C4-2B (cell line): ENCODE data around the gene DENR.

ENCODE experiments used
- H3K27ac ChIP-seq: fragments of 450-650 bp; 2 replicates; pipeline ENCODE4 v1.5.1; 2017
- CTCF ChIP-seq: fragments of 450-650 bp; conservative IDR thresholded peaks from 2 replicates; pipeline ENCODE4 v1.5.1; 2017; ENCODE audit warnings: mild to moderate bottlenecking
- ZFX ChIP-seq: fragments of 450-650 bp; IDR thresholded peaks from 2 replicates; pipeline ENCODE4 v1.6.1; 2017

DENR gene

GRCh38 chr12:122732611-122733010, 20.0 kb upstream of the DENR start:
- H3K27ac ChIP-seq: no peak overlapping the region
- no peak for TF ChIP-seq ZFX

DNA sequence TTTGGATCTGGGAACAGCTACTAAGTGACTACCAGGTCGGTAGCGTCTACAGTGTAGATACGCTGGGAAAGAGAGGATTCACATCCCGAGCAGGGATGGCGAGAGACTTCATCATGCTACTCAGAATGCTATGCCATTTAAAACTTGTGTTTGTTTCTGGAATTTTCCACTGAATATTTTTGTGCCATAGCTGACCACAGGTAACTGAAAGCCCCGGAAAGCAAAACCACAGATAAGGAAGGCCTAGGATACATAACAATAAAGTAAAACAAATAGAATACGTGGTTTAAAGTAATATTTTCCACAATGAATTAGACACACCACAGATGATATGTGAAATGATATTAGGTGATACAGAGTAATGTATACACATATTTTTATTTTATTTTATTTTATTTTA, 14.1 kb upstream of the DENR start:
- no peak overlapping the region for H3K27ac ChIP-seq
- no peak for TF ChIP-seq ZFX

DNA sequence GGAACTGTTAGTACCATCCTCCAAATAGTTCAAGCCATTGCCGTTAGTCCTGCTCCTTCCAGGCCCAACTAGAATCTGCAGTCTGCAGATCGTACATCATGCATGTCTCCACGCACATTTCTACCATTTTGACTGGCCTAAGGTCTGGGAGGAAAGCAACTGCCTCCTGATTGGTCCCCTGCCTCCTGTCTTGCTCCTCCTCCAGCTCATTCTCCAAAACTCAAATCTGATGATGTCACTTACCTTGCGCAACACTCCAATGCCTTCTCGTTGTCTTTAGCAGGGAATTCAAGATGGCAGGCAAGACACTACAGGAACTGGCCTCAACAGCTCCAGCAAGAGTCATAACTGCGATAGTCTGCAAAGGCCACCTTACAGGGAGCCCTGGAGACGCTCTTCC, 12.3 kb upstream of the DENR start:
- TF ChIP-seq CTCF: no peak
- no peak overlapping the region for H3K27ac ChIP-seq

DNA sequence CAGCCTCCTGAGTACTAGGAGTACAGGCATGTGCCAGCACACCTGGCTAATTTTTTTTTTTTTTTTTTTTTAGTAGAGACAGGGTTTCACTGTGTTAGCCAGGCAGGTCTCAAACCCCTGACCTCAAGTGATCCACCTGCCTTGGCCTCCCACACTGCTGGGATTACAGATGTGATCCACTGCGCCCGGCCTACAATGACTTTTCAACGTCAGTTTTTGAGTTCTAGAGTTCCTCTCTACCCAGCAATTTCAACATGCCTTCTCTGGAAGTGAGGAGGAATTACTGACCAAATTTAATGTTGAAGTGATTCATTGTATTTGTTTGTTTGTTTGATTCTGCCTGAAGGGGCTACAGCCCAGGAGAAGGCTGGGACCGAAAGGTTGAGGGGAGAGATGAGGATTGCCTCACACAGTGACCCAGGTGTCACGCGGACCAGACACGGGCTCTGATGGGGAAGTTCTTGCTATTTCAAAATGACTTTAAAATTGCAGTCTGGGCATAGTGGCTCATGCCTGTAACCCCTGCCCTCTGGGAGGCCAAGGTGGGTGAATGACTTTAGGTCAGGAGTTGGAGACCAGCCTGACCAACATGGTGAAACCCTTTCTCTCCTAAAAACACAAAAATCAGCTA, 8.6 kb upstream of the DENR start:
- no peak for TF ChIP-seq ZFX
- TF ChIP-seq CTCF: no peak
- H3K27ac ChIP-seq: no peak overlapping the region

- TF ChIP-seq ZFX (no peak), CTCF (no peak)
- H3K27ac ChIP-seq: no peak overlapping the region
Observed at GRCh38 chr12:122747224-122748135, 5.1 kb upstream of the DENR start.

GRCh38 chr12:122749569-122750332, 2.9 kb upstream of the DENR start:
- H3K27ac ChIP-seq: peak overlapping the region; percentile 89
- TF ChIP-seq CTCF (no peak), ZFX (no peak)

DNA sequence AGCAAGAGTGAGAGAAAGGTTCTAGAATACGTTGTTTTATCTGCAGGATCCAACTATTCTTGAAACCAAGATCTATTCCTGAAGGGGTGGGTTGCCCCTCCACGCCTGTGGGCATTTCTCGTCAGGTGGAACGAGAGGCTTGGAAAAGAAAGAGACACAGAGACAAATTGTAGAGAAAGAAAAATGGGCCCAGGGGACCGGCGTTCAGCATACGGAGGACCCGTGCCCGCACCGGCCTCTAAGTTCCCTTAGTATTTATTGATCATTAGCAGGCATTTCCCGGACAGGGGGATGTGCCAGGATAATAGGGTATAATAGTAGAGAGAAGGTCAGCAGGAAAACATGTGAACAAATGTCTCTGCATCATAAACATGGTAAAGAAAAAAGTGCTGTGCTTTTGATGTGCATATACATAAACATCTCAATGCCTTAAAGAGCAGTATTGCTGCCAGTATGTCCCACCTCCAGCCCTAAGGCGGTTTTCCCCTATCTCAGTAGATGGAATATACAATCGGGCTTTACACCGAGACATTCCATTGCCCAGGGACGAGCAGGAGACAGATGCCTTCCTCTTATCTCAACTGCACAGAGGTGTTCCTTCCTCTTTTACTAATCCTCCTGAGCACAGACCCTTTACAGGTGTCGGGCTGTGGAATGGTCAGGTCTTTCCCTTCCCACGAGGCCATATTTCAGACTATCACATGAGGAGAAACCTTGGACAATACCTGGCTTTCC, 1.7 kb upstream of the DENR start:
- H3K27ac ChIP-seq: peak overlapping the region; percentile 89

- TF ChIP-seq CTCF: no peak
- TF ChIP-seq ZFX: no peak
- peak overlapping the region; percentile 89 for H3K27ac ChIP-seq
Observed at GRCh38 chr12:122753319-122753650, 661 bp downstream of the DENR start.
